Natural killer cell (primary cell): ENCODE data around the gene PIP5K1A. TPM values are rescaled to one million over a fixed set of nuclear protein-coding genes. Genes with fewer than 3 reads are reported as not detected.
"Not testable (repeated sequence)": the region's sequence is repeated elsewhere in the genome, so short reads cannot be mapped to it uniquely, and the experiment has no call there.

ENCODE experiments used
- ATAC-seq, 3 donors: fragments of 150-1000 bp in 2 of 3; fragments of 200-7000 bp in 1 of 3; cut with Tn5 transposase; 1 replicate in 1 of 3; 2 replicates in 2 of 3; pipeline ENCODE4 v1.10.0; 2021; ENCODE audit warnings: mild to moderate bottlenecking in 2 of 3, moderate library complexity in 2 of 3
- DNase-seq, 2 donors: peaks; one replicate each; pipeline versions ENCODE4 v3.0.0 to v3.0.0-alpha.2; 2013 to 2021; ENCODE audit warnings: mixed read lengths in 1 of 2
- H3K27ac ChIP-seq: one replicate; pipeline ENCODE4 v1.5.1; 2013; ENCODE audit warnings: mild to moderate bottlenecking, low read length
- H3K27me3 ChIP-seq: one replicate; pipeline ENCODE4 v1.6.1; 2013; ENCODE audit warnings: low read length; ENCODE audit not compliant: control insufficient read depth, insufficient read depth
- H3K36me3 ChIP-seq: one replicate; pipeline ENCODE4 v1.6.1; 2013; ENCODE audit warnings: low read length; ENCODE audit not compliant: control insufficient read depth, insufficient read depth
- H3K4me1 ChIP-seq: one replicate; pipeline ENCODE4 v1.6.1; 2013; ENCODE audit warnings: low read length; ENCODE audit not compliant: control insufficient read depth, insufficient read depth
- H3K4me3 ChIP-seq: one replicate; pipeline ENCODE4 v1.5.1; 2013; ENCODE audit warnings: low read length
- H3K9me3 ChIP-seq: one replicate; pipeline ENCODE4 v1.6.1; 2013; ENCODE audit warnings: low read length; ENCODE audit not compliant: control insufficient read depth, insufficient read depth
- H3K27ac Mint-ChIP-seq, 2 donors: one replicate each; pipeline ENCODE4 v1.8.0; 2022; ENCODE audit warnings: mild to moderate bottlenecking in 2 of 2, mixed read lengths in 2 of 2, moderate library complexity in 1 of 2
- H3K27me3 Mint-ChIP-seq, 2 donors: one replicate each; pipeline ENCODE4 v1.8.0; 2022; ENCODE audit warnings: low read depth in 2 of 2, mixed read lengths in 2 of 2
- H3K36me3 Mint-ChIP-seq: one replicate; pipeline ENCODE4 v1.8.0; 2022; ENCODE audit warnings: mixed read lengths
- H3K4me1 Mint-ChIP-seq, 2 donors: one replicate each; pipeline ENCODE4 v1.8.0; 2022; ENCODE audit warnings: mixed read lengths in 2 of 2
- H3K4me3 Mint-ChIP-seq: one replicate; pipeline ENCODE4 v1.8.0; 2022; ENCODE audit warnings: mild to moderate bottlenecking, moderate library complexity, mixed read lengths
- H3K9me3 Mint-ChIP-seq, 2 donors: one replicate each; pipeline ENCODE4 v1.8.0; 2022; ENCODE audit warnings: mixed read lengths in 2 of 2
- WGBS: methylation state at CpG from one replicate; pipeline ENCODE4 v1.1.7; 2013; ENCODE audit warnings: missing lambda C conversion rate; ENCODE audit not compliant: insufficient coverage; 5-methylcytosine and 5-hydroxymethylcytosine counted together
- intact Hi-C: fragments of 100-400 bp; cut with micrococcal nuclease; formaldehyde crosslinking; loops from one replicate; pipeline ENCODE4 v1.14.2; 2022
- total RNA-seq, 4 donors: library from RNA; stranded (reverse); fragments of 120-200 nt in 1 of 4; gene quantifications; one replicate each; pipeline versions ENCODE4 v1.2.3 to v1.2.4, GENCODE V29; 2013 to 2022
- TF ChIP-seq, protein P1 (sequence below): fragments of 200-600 bp; IDR thresholded peaks from one replicate; pipeline ENCODE4 v1.8.0; 2022; ENCODE audit warnings: antibody characterized with exemption

PIP5K1A gene
- total RNA-seq, 3 donors from 2014 or later (not counting 1 experiment from before 2014, with no cell fraction given) = 42.0 to 65.2 (median 44.6) TPM

DNA sequence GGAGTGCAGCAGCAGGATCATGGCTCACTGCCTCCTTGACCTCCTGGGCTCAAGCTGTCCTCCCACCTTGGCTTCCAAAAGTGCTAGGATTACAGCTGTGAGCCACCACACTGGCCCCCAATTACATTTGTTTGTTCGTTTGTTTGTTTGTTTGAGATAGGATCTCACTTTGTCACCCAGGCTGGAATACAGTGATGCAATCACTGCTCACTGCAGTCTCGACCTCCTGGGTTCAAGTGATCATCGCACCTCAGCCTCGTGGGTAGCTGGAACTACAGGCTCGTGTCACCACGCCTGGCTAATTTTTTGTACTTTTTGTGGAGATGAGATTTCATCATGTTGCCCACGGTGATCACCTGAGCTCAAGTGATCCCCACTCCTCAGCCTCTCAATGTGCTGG is 6.3 kb upstream of the PIP5K1A start:
- H3K4me3 ChIP-seq = no peak overlapping the region
- no peaks in the 10 kb centered on the region for H3K9me3 Mint-ChIP-seq
- H3K27me3 Mint-ChIP-seq = peaks cover 7 to 10% of the 10 kb centered on the region in 2 donors
- ATAC-seq (no peak), DNase-seq (no peak)
- no peak overlapping the region for H3K27ac ChIP-seq
- 71% methylated on average over 7 of the region's 7 CpGs for WGBS
- H3K4me3 Mint-ChIP-seq = no peak overlapping the region
- H3K36me3 Mint-ChIP-seq = no peaks in the 10 kb centered on the region
- no peaks in the 10 kb centered on the region for H3K27me3 ChIP-seq
- H3K27ac Mint-ChIP-seq = no peak overlapping the region
- H3K36me3 ChIP-seq = no peaks in the 10 kb centered on the region
- TF ChIP-seq, protein P1, sequence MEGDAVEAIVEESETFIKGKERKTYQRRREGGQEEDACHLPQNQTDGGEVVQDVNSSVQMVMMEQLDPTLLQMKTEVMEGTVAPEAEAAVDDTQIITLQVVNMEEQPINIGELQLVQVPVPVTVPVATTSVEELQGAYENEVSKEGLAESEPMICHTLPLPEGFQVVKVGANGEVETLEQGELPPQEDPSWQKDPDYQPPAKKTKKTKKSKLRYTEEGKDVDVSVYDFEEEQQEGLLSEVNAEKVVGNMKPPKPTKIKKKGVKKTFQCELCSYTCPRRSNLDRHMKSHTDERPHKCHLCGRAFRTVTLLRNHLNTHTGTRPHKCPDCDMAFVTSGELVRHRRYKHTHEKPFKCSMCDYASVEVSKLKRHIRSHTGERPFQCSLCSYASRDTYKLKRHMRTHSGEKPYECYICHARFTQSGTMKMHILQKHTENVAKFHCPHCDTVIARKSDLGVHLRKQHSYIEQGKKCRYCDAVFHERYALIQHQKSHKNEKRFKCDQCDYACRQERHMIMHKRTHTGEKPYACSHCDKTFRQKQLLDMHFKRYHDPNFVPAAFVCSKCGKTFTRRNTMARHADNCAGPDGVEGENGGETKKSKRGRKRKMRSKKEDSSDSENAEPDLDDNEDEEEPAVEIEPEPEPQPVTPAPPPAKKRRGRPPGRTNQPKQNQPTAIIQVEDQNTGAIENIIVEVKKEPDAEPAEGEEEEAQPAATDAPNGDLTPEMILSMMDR = no peak
- no peaks in the 10 kb centered on the region for H3K9me3 ChIP-seq
- intact Hi-C loops = no loop called here
- H3K4me1 ChIP-seq = peaks cover 21% of the 10 kb centered on the region
- peaks cover 28 to 38% of the 10 kb centered on the region in 2 donors for H3K4me1 Mint-ChIP-seq

DNA sequence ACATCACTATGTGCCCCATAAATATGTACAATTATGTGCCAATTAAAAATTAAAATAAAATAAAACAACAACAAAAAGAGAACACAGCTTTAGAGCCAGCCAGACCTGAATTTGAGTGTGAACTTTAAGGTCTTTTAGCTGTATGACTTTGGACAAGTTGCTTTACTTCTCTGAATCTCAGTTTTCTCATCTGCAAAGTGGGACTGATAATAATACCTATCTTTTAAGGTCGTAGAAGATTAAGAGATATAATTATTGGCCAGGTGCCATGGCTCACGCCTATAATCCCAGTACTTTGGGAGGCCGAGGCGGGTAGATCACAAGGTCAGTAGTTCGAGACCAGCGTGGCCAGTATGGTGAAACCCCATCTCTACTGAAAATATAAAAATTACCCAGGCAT is 5.0 kb upstream of the PIP5K1A start:
- Histone ChIP-seq H3K36me3 (no peaks in the 10 kb centered on the region), H3K27me3 (no peaks in the 10 kb centered on the region), H3K27ac (no peak overlapping the region), H3K4me3 (no peak overlapping the region), H3K4me1 (peaks cover 28% of the 10 kb centered on the region), H3K9me3 (no peaks in the 10 kb centered on the region)
- Mint-ChIP-seq H3K27me3 (peaks cover 7 to 10% of the 10 kb centered on the region in 2 donors), H3K4me1 (peaks cover 32 to 33% of the 10 kb centered on the region in 2 donors), H3K27ac (no peak overlapping the region), H3K4me3 (no peak overlapping the region), H3K9me3 (no peaks in the 10 kb centered on the region), H3K36me3 (no peaks in the 10 kb centered on the region)
- 75% methylated on average over 6 of the region's 6 CpGs for WGBS
- TF ChIP-seq, protein P1 = no peak
- intact Hi-C loops = no loop called here
- ATAC-seq = no peak
- no peak for DNase-seq

DNA sequence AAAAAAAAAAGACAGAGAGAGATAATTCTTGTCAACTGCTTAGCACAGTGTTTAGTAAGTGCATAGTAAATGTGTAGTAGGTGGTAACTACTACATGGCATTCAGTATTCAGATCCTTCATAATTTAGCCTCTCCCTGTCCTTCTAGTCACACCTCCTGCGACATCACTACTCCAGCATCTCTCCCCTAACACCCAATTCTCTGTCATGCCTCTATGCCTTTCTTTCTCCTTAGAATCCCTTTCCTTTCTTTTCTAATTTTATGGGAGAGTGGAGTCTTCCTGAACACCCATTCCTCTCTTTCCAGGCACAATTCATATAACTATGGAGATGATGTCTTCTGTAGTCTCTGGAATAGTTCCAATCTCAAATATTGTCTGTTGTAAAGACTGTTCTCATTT is 4.5 kb upstream of the PIP5K1A start:
- DNase-seq = no peak
- no peaks in the 10 kb centered on the region for H3K36me3 ChIP-seq
- no peaks in the 10 kb centered on the region for H3K27me3 ChIP-seq
- no peaks in the 10 kb centered on the region for H3K9me3 ChIP-seq
- H3K4me3 ChIP-seq = no peak overlapping the region
- peaks cover 7 to 10% of the 10 kb centered on the region in 2 donors for H3K27me3 Mint-ChIP-seq
- intact Hi-C loops = no loop called here
- TF ChIP-seq, protein P1 = no peak
- H3K27ac Mint-ChIP-seq = no peak overlapping the region
- peaks cover 22% of the 10 kb centered on the region for H3K4me1 ChIP-seq
- no peaks in the 10 kb centered on the region for H3K36me3 Mint-ChIP-seq
- no peak overlapping the region for H3K27ac ChIP-seq
- H3K9me3 Mint-ChIP-seq = no peaks in the 10 kb centered on the region
- WGBS = 83% methylated on average over 1 of the region's 1 CpG
- no peak for ATAC-seq
- no peak overlapping the region for H3K4me3 Mint-ChIP-seq
- H3K4me1 Mint-ChIP-seq = peaks cover 32 to 33% of the 10 kb centered on the region in 2 donors

DNA sequence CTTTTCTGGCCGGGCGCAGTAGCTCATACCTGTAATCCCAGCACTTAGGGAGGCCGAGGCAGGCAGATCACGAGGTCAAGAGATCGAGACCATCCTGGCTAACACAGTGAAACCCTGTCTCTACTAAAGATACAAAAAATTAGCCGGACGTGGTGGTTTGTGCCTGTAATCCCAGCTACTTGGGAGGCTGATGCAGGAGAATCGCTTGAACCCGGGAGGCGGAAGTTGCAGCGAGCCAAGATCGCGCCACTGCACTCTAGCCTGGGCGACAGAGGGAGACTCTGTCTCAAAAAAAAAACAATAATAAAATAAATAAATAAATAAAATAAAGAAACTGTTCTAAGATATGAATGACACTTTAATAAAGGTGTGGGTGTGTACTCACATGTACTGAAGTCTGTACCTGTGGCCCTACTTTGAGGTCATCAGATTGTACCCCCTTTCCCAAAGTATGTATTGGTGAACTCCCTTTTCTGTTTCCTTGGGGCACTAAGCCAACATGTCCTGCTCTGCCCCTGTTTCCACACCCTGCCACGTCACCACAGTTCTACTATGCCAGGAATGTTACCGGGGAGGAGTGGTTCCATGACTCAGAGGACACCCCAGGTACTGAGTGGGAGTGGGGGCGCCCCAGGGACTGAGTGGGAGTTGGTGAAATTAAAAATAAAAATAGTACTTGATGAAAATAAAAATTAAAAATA is 3.3 kb upstream of the PIP5K1A start:
- H3K27me3 ChIP-seq, H3K9me3 ChIP-seq, H3K27ac Mint-ChIP-seq, ATAC-seq, H3K4me3 ChIP-seq, intact Hi-C loops, DNase-seq, H3K36me3 Mint-ChIP-seq, H3K27ac ChIP-seq, H3K36me3 ChIP-seq, H3K9me3 Mint-ChIP-seq, H3K4me3 Mint-ChIP-seq: not testable (repeated sequence)
- H3K27me3 Mint-ChIP-seq = peaks cover 7 to 10% of the 10 kb centered on the region in 2 donors
- H3K4me1 Mint-ChIP-seq = peaks cover 32 to 33% of the 10 kb centered on the region in 2 donors
- WGBS = 94% methylated on average over 11 of the region's 17 CpGs
- peaks cover 25% of the 10 kb centered on the region for H3K4me1 ChIP-seq
